ENCODE measurements around the gene LRP11.
A peak's percentile ranks its signal among the peaks of the same experiment; 100 is the strongest.

The LRP11 gene

DNA sequence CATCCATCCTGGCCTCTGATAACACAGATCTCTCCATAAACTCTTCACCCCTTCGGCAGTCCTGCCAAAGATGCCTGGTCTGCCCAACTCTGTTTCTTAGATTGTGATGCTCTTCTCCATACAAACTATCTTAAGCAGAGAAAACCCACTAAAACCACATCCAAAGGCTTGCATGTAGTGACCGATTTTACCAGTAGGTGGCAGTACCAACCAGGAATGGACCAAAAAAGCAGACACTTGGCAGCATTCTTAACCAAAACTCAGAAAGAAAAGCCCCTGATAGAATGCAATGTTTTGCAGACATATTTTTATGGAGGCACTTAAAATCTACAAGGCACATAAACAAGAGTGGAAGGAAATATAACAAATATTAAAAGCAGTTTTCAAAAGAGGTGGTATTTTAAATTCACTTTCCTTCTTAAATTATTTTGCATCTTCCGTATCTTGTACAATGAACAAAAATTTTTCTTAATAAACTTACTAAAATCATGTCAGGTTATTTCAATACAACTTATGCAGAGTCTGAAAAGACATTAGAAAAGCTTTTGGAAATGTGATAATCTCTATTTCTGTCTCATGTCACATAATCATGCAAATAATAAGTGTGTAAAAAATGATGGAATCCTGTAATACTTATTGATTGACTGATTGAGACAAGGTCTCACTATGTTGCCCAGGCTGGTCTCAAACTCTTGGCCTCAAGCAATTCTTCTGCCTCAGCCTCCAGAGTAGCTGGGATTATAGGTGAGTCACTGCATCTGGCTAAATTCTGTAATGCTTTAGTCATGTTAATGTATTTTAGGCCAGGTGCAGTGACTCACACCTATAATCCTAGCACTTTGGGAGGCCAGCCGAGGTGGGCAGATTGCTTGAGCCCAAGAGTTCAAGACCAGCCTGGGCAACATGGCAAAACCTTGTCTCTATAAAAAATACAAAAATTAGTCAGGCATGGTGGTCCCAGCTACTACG lies 29.4 kb downstream of the LRP11 start:
- Histone ChIP-seq H3K4me2 (ENCODE audit: low read length) (no peak overlapping the region), H4K20me1 (ENCODE audit: insufficient read depth, low read length) (no peaks in the 10 kb centered on the region), H3K27me3 (ENCODE audit: insufficient read depth, low read length) (peaks cover 4% of the 10 kb centered on the region; the same call in 1 of the 2 replicates), H3K4me3 (ENCODE audit: low read depth, low read length, poor library complexity, severe bottlenecking) (no peak overlapping the region), H3K9me3 (ENCODE audit: low read length) (no peaks in the 10 kb centered on the region), H3K27ac (ENCODE audit: low read depth, low read length, poor library complexity, severe bottlenecking) (no peak overlapping the region), H3K36me3 (ENCODE audit: insufficient read depth, low read length) (no peaks in the 10 kb centered on the region), H3K9ac (ENCODE audit: low read length) (no peak overlapping the region), H3K9me2 (ENCODE audit: low read depth, low read length) (no peaks in the 10 kb centered on the region), H3F3A (ENCODE audit: insufficient read depth, low read length) (no peaks in the 10 kb centered on the region), H2AFZ (ENCODE audit: low read length) (no peak overlapping the region), H3K4me1 (ENCODE audit: insufficient read depth, low read length, severe bottlenecking) (no peaks in the 10 kb centered on the region), H3K79me2 (ENCODE audit: insufficient read depth, low read length) (no peaks in the 10 kb centered on the region)
- TF ChIP-seq, protein P1, sequence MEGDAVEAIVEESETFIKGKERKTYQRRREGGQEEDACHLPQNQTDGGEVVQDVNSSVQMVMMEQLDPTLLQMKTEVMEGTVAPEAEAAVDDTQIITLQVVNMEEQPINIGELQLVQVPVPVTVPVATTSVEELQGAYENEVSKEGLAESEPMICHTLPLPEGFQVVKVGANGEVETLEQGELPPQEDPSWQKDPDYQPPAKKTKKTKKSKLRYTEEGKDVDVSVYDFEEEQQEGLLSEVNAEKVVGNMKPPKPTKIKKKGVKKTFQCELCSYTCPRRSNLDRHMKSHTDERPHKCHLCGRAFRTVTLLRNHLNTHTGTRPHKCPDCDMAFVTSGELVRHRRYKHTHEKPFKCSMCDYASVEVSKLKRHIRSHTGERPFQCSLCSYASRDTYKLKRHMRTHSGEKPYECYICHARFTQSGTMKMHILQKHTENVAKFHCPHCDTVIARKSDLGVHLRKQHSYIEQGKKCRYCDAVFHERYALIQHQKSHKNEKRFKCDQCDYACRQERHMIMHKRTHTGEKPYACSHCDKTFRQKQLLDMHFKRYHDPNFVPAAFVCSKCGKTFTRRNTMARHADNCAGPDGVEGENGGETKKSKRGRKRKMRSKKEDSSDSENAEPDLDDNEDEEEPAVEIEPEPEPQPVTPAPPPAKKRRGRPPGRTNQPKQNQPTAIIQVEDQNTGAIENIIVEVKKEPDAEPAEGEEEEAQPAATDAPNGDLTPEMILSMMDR (IDR thresholded peaks at IDR 0.05; ENCODE audit: low read length), result peak; percentile 93
- TF ChIP-seq EZH2 (IDR thresholded peaks at IDR 0.05; ENCODE audit: borderline replicate concordance, low read length), result no peak

DNA sequence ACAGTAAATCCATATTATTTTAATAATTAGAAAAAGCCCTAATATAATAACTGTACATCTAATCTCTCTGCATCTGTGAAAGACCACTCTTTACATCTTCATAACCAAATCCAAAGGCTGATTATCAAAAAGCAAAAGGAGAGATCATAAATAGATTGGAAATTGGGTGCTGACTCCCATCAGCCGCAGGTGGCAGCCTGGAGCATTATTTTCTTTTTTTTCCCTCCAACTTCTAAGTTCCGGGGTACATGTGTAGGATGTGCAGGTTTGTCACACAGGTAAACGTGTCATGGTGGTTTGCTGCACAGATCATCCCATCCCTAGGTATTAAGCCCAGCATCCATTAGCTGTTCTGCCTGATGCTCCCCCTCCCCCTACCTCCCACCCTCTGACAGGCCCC lies 30.5 kb downstream of the LRP11 start:
- Histone ChIP-seq H3K9me3 (ENCODE audit: low read length) (no peaks in the 10 kb centered on the region), H3K36me3 (ENCODE audit: insufficient read depth, low read length) (no peaks in the 10 kb centered on the region), H3K27ac (ENCODE audit: low read depth, low read length, poor library complexity, severe bottlenecking) (no peak overlapping the region), H3K4me3 (ENCODE audit: low read depth, low read length, poor library complexity, severe bottlenecking) (no peak overlapping the region), H3K4me1 (ENCODE audit: insufficient read depth, low read length, severe bottlenecking) (no peaks in the 10 kb centered on the region), H3K79me2 (ENCODE audit: insufficient read depth, low read length) (no peaks in the 10 kb centered on the region), H4K20me1 (ENCODE audit: insufficient read depth, low read length) (no peaks in the 10 kb centered on the region), H3K9me2 (ENCODE audit: low read depth, low read length) (no peaks in the 10 kb centered on the region), H3K9ac (ENCODE audit: low read length) (no peak overlapping the region), H3K4me2 (ENCODE audit: low read length) (no peak overlapping the region), H3F3A (ENCODE audit: insufficient read depth, low read length) (no peaks in the 10 kb centered on the region), H2AFZ (ENCODE audit: low read length) (no peak overlapping the region), H3K27me3 (ENCODE audit: insufficient read depth, low read length) (peaks cover 4% of the 10 kb centered on the region; the same call in 1 of the 2 replicates)
- TF ChIP-seq, protein P1 (IDR thresholded peaks at IDR 0.05; ENCODE audit: low read length), result peak; percentile 33; the same call in 1 of the 2 replicates
- TF ChIP-seq EZH2 (IDR thresholded peaks at IDR 0.05; ENCODE audit: borderline replicate concordance, low read length), result no peak

DNA sequence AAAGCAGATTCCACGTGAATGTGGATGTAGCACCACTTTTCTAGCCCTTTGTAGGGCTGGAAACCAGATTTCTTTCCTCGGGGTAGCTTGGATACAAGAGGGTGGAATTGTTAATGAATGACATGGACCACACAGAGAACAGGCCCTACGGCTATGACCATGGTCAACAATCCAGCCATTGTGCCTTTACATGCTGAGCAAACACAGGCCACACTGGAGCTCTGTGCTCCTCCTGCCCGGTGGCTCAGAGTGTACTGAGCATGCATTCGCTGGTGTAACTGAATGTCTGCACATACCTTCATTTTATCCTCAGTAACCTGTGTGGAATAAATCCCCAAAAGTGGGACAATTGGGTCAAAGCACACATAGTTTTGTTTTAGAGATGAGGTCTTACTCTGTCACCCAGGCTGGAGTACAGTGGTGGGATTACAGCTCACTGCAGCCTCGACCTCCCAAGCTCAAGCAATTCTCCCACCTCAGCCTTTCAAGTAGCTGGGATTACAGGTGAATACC lies 32.8 kb downstream of the LRP11 start:
- H3F3A ChIP-seq (ENCODE audit: insufficient read depth, low read length), result no peaks in the 10 kb centered on the region
- H3K27me3 ChIP-seq (ENCODE audit: insufficient read depth, low read length), result peaks cover 3% of the 10 kb centered on the region; the same call in 1 of the 2 replicates
- no peak overlapping the region for H2AFZ ChIP-seq (ENCODE audit: low read length)
- no peak overlapping the region for H3K4me2 ChIP-seq (ENCODE audit: low read length)
- H3K27ac ChIP-seq (ENCODE audit: low read depth, low read length, poor library complexity, severe bottlenecking), result no peak overlapping the region
- TF ChIP-seq, protein P1 (IDR thresholded peaks at IDR 0.05; ENCODE audit: low read length), result no peak
- TF ChIP-seq EZH2 (IDR thresholded peaks at IDR 0.05; ENCODE audit: borderline replicate concordance, low read length), result no peak
- H3K9me2 ChIP-seq (ENCODE audit: low read depth, low read length), result no peaks in the 10 kb centered on the region
- no peaks in the 10 kb centered on the region for H4K20me1 ChIP-seq (ENCODE audit: insufficient read depth, low read length)
- no peak overlapping the region for H3K9ac ChIP-seq (ENCODE audit: low read length)
- no peaks in the 10 kb centered on the region for H3K4me1 ChIP-seq (ENCODE audit: insufficient read depth, low read length, severe bottlenecking)
- no peaks in the 10 kb centered on the region for H3K9me3 ChIP-seq (ENCODE audit: low read length)
- no peak overlapping the region for H3K4me3 ChIP-seq (ENCODE audit: low read depth, low read length, poor library complexity, severe bottlenecking)
- H3K79me2 ChIP-seq (ENCODE audit: insufficient read depth, low read length), result no peaks in the 10 kb centered on the region
- H3K36me3 ChIP-seq (ENCODE audit: insufficient read depth, low read length), result no peaks in the 10 kb centered on the region

Data from OCI-LY1 (cell line).